Stimulated activated CD4-positive, alpha-beta T cell treated with anti-CD3 and anti-CD28 coated beads, Interleukin-4, amount 100 ng/mL, for 24 hours (primary cell): Measurements from ENCODE around the gene AGBL4.
A peak's percentile ranks its signal among the peaks of the same experiment; 100 is the strongest.
"Not testable (repeated sequence)": the region's sequence is repeated elsewhere in the genome, so short reads cannot be mapped to it uniquely, and the experiment has no call there.

Source experiments
- DNase-seq: peaks from one replicate; pipeline ENCODE4 v3.0.0-alpha.2; 2020

AGBL4 gene

GRCh38 chr1:48566492-48566891, 1457.3 kb downstream of the AGBL4 start:
- DNase-seq = no peak

- DNase-seq = no peak
Observed at GRCh38 chr1:48563021-48563420, 1460.7 kb downstream of the AGBL4 start.

- no peak for DNase-seq
Observed at GRCh38 chr1:48561444-48561843, 1462.3 kb downstream of the AGBL4 start.

GRCh38 chr1:48560577-48560976, 1463.2 kb downstream of the AGBL4 start:
- DNase-seq = no peak

GRCh38 chr1:48560116-48560515, 1463.6 kb downstream of the AGBL4 start:
- DNase-seq = no peak

GRCh38 chr1:48558366-48558765, 1465.4 kb downstream of the AGBL4 start:
- no peak for DNase-seq

- no peak for DNase-seq
Observed at GRCh38 chr1:48556186-48556850, 1467.4 kb downstream of the AGBL4 start.

GRCh38 chr1:48555271-48555670, 1468.5 kb downstream of the AGBL4 start:
- no peak for DNase-seq

- no peak for DNase-seq
Observed at GRCh38 chr1:48552903-48553606, 1470.7 kb downstream of the AGBL4 start.

GRCh38 chr1:48552420-48552819, 1471.3 kb downstream of the AGBL4 start:
- no peak for DNase-seq

- no peak for DNase-seq
Observed at GRCh38 chr1:48548985-48549384, 1474.8 kb downstream of the AGBL4 start.

GRCh38 chr1:48547561-48548220, 1476.1 kb downstream of the AGBL4 start:
- DNase-seq = no peak

- no peak for DNase-seq
Observed at GRCh38 chr1:48543854-48544253, 1479.9 kb downstream of the AGBL4 start.

- DNase-seq = no peak
Observed at GRCh38 chr1:48540587-48540986, 1483.2 kb downstream of the AGBL4 start.

GRCh38 chr1:48536477-48536876, 1487.3 kb downstream of the AGBL4 start:
- DNase-seq = no peak

- DNase-seq = no peak
Observed at GRCh38 chr1:48532976-48533375, 1490.8 kb downstream of the AGBL4 start.

- DNase-seq = peak; percentile 10
Observed at GRCh38 chr1:48530727-48531351, 1492.9 kb downstream of the AGBL4 start.

GRCh38 chr1:48527051-48527450, 1496.7 kb downstream of the AGBL4 start:
- no peak for DNase-seq

- no peak for DNase-seq
Observed at GRCh38 chr1:48526008-48526710, 1497.6 kb downstream of the AGBL4 start.

- DNase-seq = no peak
Observed at GRCh38 chr1:48524892-48525467, 1498.8 kb downstream of the AGBL4 start.

GRCh38 chr1:48523558-48523957, 1500.2 kb downstream of the AGBL4 start:
- no peak for DNase-seq

GRCh38 chr1:48519896-48520295, 1503.9 kb downstream of the AGBL4 start:
- DNase-seq = not testable (repeated sequence)

- DNase-seq = no peak
Observed at GRCh38 chr1:48506870-48507269, 1516.9 kb downstream of the AGBL4 start.
